SU-DHL-6 (cell line): ENCODE measurements around the gene GLDN.

Experiments
- CTCF ChIP-seq: fragments of 200-600 bp; sonication (generic); IDR thresholded peaks from one replicate; pipeline ENCODE4 v1.5.1; 2017; ENCODE audit warnings: antibody characterized with exemption, mild to moderate bottlenecking, low read length, moderate library complexity; ENCODE audit not compliant: insufficient read depth, poor library complexity, severe bottlenecking
- EZH2phosphoT487 ChIP-seq: fragments of 200-600 bp; sonication (generic), shearing (Covaris generic); conservative IDR thresholded peaks from 2 replicates; pipeline ENCODE4 v1.6.1; 2018; ENCODE audit warnings: mild to moderate bottlenecking, antibody characterized with exemption, low read length, moderate library complexity, mixed read lengths

GRCh38 chr15:51386029-51386428 is 44.6 kb downstream of the GLDN start:
- TF ChIP-seq CTCF (no peak), EZH2phosphoT487 (no peak)
